Measurements from ENCODE around the gene CEACAM16. TPM values are rescaled to one million over a fixed set of nuclear protein-coding genes. Genes with fewer than 3 reads are reported as not detected.

CEACAM16 gene
- total RNA-seq, 2 experiments from 2014 or later: not detected

DNA sequence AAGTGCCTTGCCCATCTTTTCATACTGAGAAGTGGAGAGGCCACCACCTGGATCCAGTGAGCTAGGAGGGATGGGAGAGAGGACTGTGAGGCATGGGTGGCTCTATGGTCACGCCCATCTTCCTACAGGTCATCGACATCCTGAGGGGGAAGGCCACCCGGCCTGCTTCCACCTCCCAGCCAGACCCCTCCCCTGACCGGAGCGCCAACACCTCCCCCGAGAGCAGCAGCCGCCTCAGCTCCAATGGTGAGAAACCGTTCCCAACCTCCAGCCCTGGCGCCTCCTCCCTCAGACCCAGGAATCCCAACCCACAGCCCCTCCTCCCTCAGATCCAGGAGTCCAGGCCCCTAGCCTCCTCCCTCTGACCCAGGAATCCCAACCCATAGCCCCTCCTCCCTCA lies 59.6 kb downstream of the CEACAM16 start:
- no peak for ATAC-seq
- no peaks in the 10 kb centered on the region for H3K27me3 Mint-ChIP-seq
- no peak for DNase-seq
- TF ChIP-seq, protein P1, sequence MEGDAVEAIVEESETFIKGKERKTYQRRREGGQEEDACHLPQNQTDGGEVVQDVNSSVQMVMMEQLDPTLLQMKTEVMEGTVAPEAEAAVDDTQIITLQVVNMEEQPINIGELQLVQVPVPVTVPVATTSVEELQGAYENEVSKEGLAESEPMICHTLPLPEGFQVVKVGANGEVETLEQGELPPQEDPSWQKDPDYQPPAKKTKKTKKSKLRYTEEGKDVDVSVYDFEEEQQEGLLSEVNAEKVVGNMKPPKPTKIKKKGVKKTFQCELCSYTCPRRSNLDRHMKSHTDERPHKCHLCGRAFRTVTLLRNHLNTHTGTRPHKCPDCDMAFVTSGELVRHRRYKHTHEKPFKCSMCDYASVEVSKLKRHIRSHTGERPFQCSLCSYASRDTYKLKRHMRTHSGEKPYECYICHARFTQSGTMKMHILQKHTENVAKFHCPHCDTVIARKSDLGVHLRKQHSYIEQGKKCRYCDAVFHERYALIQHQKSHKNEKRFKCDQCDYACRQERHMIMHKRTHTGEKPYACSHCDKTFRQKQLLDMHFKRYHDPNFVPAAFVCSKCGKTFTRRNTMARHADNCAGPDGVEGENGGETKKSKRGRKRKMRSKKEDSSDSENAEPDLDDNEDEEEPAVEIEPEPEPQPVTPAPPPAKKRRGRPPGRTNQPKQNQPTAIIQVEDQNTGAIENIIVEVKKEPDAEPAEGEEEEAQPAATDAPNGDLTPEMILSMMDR (IDR thresholded peaks at IDR 0.05): no peak
- H3K36me3 Mint-ChIP-seq (ENCODE audit: low read depth): peaks cover 32% of the 10 kb centered on the region
- POLR2A ChIA-PET: interaction anchor here (0.6 kb wide), 2 partner anchors 134 to 137 kb away, joined by 3 read pairs; no protein-coding TSS in a partner anchor
- H3K27ac Mint-ChIP-seq: peak overlapping the region; percentile 25
- H3K9me3 Mint-ChIP-seq: no peaks in the 10 kb centered on the region
- no peak overlapping the region for H3K4me3 Mint-ChIP-seq
- intact Hi-C loops (cut with micrococcal nuclease): no loop called here
- peaks cover 38% of the 10 kb centered on the region for H3K4me1 Mint-ChIP-seq (ENCODE audit: low read depth)
- CTCF ChIA-PET: interaction anchor here (1.3 kb wide), 1 partner anchor 86 kb away, joined by 3 read pairs; no protein-coding TSS in a partner anchor

DNA sequence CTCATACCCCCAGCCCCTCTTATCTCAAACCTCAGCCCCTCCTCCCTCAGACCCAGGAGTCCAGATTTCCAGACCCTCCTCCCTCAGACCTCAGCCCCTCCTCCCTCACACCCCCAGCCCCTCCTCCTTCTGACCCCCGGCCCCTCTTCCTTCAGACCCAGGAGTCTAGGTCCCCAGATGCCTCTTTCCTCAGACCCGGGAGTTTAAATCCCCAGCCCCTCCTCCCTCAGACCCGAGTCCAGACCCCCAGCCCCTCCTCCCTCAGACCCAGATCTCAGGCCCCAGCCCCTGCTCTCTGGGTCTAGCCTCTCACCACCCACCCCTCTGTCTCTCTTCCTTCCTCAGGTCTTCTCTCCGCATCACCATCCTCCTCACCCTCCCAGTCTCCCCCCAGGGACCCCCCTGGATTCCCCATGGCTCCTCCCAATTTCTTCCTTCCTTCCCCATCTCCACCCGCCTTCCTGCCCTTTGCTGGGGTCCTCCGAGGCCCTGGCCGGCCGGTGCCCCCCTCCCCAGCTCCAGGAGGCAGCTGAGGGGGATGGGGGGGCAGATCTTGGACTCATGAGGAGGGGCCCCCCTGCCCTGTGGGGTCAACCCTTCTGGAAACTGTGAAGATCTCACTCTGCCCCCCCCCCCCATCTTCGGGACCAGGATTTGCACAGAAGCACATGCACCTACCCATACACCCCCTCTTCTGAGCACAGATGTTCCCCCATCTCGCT lies 60.3 kb downstream of the CEACAM16 start:
- Mint-ChIP-seq H3K4me1 (ENCODE audit: low read depth) (peaks cover 37% of the 10 kb centered on the region), H3K4me3 (no peak overlapping the region), H3K27ac (peak overlapping the region; percentile 34), H3K36me3 (ENCODE audit: low read depth) (peaks cover 32% of the 10 kb centered on the region), H3K9me3 (no peaks in the 10 kb centered on the region), H3K27me3 (no peaks in the 10 kb centered on the region)
- intact Hi-C loops (cut with micrococcal nuclease): no loop called here
- ATAC-seq (no peak), DNase-seq (no peak)
- ChIA-PET POLR2A (interaction anchor here (0.6 kb wide), 1 partner anchor 133 kb away, joined by 3 read pairs; no protein-coding TSS in a partner anchor), CTCF (no interaction called here)
- TF ChIP-seq, protein P1 (IDR thresholded peaks at IDR 0.05): no peak

Small RNA genes lying within 50 kb of the gene (microRNA-seq; reads per million reads assigned to microRNA genes)
- gene MIR4531 (ENCODE audit: borderline microRNAs expressed, borderline replicate concordance) (not detected), gene MIR8085 (ENCODE audit: borderline microRNAs expressed, borderline replicate concordance) (not detected)

Other genes with a start within 250 kb of the CEACAM16 start
- gene ZNF180, start 198.6 kb upstream of the CEACAM16 start, total RNA-seq: 1 to 10 TPM; 8.1 to 8.6 TPM
- not detected for gene CEACAM20, start 169.5 kb upstream of the CEACAM16 start, total RNA-seq
- not detected for gene IGSF23, start 85.6 kb upstream of the CEACAM16 start, total RNA-seq
- 1 to 10 TPM; 7.4 to 8.3 TPM for gene PVR, start 55.2 kb upstream of the CEACAM16 start, total RNA-seq
- gene CEACAM19, start 27.7 kb upstream of the CEACAM16 start, total RNA-seq: 1 to 10 TPM in 1 of 2 experiments, under 1 TPM in 1; 0.63 to 1.3 TPM
- gene BCL3, start 49.6 kb downstream of the CEACAM16 start, total RNA-seq: 10 to 100 TPM; 22.8 to 27.7 TPM
- gene CBLC, start 78.7 kb downstream of the CEACAM16 start, total RNA-seq: not detected
- gene BCAM, start 110.0 kb downstream of the CEACAM16 start, total RNA-seq: not detected
- under 1 TPM; 0.36 to 0.65 TPM for gene NECTIN2, start 147.1 kb downstream of the CEACAM16 start, total RNA-seq
- 100 to 1,000 TPM; 134 to 138 TPM for gene TOMM40, start 192.1 kb downstream of the CEACAM16 start, total RNA-seq
- 1 to 10 TPM in 1 of 2 experiments, under 1 TPM in 1; 0.87 to 1.2 TPM for gene APOE, start 206.6 kb downstream of the CEACAM16 start, total RNA-seq
- 1 to 10 TPM; 2.5 to 3.6 TPM for gene APOC1, start 215.5 kb downstream of the CEACAM16 start, total RNA-seq
- not detected for gene APOC4, start 243.1 kb downstream of the CEACAM16 start, total RNA-seq
- not detected for gene APOC2, start 246.9 kb downstream of the CEACAM16 start, total RNA-seq